Neural progenitor cell (in vitro differentiated cells): ENCODE results near the gene SNF8. TPM values are rescaled to one million over a fixed set of nuclear protein-coding genes. Genes with fewer than 3 reads are reported as not detected.
A peak's percentile ranks its signal among the peaks of the same experiment; 100 is the strongest.

Source experiments
- DNase-seq: peaks from one replicate; pipeline ENCODE4 v3.0.0-alpha.2; 2016; ENCODE audit warnings: low spot score
- H2AFZ ChIP-seq: fragments of 200-600 bp; sonication (generic); replicated peaks from 2 replicates; pipeline ENCODE4 v1.6.1; 2016; ENCODE audit warnings: antibody characterized with exemption
- H3F3A ChIP-seq: fragments of 200-600 bp; sonication (generic); 2 replicates; pipeline ENCODE4 v1.6.1; 2016; ENCODE audit warnings: antibody characterized with exemption, low read depth
- H3K27ac ChIP-seq: fragments of 200-600 bp; sonication (generic); 2 replicates; pipeline ENCODE4 v1.5.1; 2016; ENCODE audit warnings: mild to moderate bottlenecking
- H3K27me3 ChIP-seq: fragments of 200-600 bp; sonication (generic); 2 replicates; pipeline ENCODE4 v1.6.1; 2016; ENCODE audit warnings: mild to moderate bottlenecking, moderate library complexity
- H3K36me3 ChIP-seq: fragments of 200-600 bp; sonication (generic); 2 replicates; pipeline ENCODE4 v1.5.1; 2016
- H3K4me1 ChIP-seq: fragments of 200-600 bp; sonication (generic); 2 replicates; pipeline ENCODE4 v1.6.1; 2016; ENCODE audit warnings: mixed run types
- H3K4me2 ChIP-seq: fragments of 200-600 bp; sonication (generic); 2 replicates; pipeline ENCODE4 v1.6.1; 2016
- H3K4me3 ChIP-seq: fragments of 200-600 bp; sonication (generic); 2 replicates; pipeline ENCODE4 v1.5.1; 2016
- H3K79me2 ChIP-seq: fragments of 200-600 bp; sonication (generic); 2 replicates; pipeline ENCODE4 v1.6.1; 2016; ENCODE audit warnings: low read depth
- H3K9ac ChIP-seq: fragments of 200-600 bp; sonication (generic); 2 replicates; pipeline ENCODE4 v1.6.1; 2016
- H3K9me3 ChIP-seq: fragments of 200-600 bp; sonication (generic); 2 replicates; pipeline ENCODE4 v1.5.1; 2016; ENCODE audit warnings: low read depth
- H4K20me1 ChIP-seq: fragments of 200-600 bp; sonication (generic); 2 replicates; pipeline ENCODE4 v1.6.1; 2016; ENCODE audit warnings: low read depth
- H3K27ac Mint-ChIP-seq: 3 replicates; pipeline ENCODE4 v1.8.0; 2021; ENCODE audit warnings: mixed read lengths
- H3K27me3 Mint-ChIP-seq: 2 replicates; pipeline ENCODE4 v1.8.0; 2022; ENCODE audit warnings: low read depth, mild to moderate bottlenecking, inconsistent platforms, moderate library complexity, mixed read lengths; ENCODE audit not compliant: insufficient read depth
- H3K36me3 Mint-ChIP-seq: 3 replicates; pipeline ENCODE4 v1.8.0; 2021; ENCODE audit warnings: mixed read lengths
- H3K4me1 Mint-ChIP-seq: 3 replicates; pipeline ENCODE4 v1.8.0; 2021; ENCODE audit warnings: mixed read lengths
- H3K4me3 Mint-ChIP-seq: 3 replicates; pipeline ENCODE4 v1.8.0; 2021; ENCODE audit warnings: mild to moderate bottlenecking, moderate library complexity, mixed read lengths
- H3K9me3 Mint-ChIP-seq: 3 replicates; pipeline ENCODE4 v1.8.0; 2020; ENCODE audit warnings: mixed read lengths
- EZH2 ChIP-seq: fragments of 200-600 bp; sonication (generic); IDR thresholded peaks from 2 replicates; pipeline ENCODE4 v1.6.1; 2017; ENCODE audit warnings: antibody characterized with exemption, mild to moderate bottlenecking, moderate library complexity
- EZH2phosphoT487 ChIP-seq: fragments of 200-600 bp; sonication (generic); IDR thresholded peaks from 2 replicates; pipeline ENCODE4 v1.6.1; 2017; ENCODE audit warnings: antibody characterized with exemption
- total RNA-seq: library from RNA; depleted of rRNA; stranded (reverse); fragments of >200 nt; gene quantifications from 2 replicates; pipeline ENCODE4 v1.2.3, GENCODE V29; 2015; ENCODE audit warnings: low replicate concordance
- TF ChIP-seq, protein P1 (sequence below): fragments of 200-600 bp; sonication (generic); IDR thresholded peaks from 2 replicates; pipeline ENCODE4 v1.5.1; 2017; ENCODE audit warnings: antibody characterized with exemption, mild to moderate bottlenecking

The SNF8 gene
- total RNA-seq, 1 donor from 2014 or later: 103 TPM

DNA sequence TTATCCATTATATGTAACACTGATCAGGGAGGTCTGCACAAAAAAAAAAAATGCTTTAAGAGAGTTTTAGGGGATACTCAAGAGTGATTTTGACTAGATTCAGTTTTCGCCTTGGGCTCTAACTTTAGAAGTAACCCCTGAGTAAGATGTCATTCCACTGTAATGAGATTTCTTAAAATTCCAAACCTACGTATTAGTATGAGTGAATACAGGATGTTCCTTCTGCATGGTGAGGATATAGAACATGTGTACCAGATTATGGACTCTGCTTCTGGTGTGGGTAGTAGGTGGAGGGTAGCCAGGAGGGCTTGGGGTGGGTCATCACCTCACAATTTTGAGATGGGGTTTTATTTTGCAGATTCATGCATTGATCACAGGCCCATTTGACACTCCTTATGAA, 32.2 kb downstream of the SNF8 start:
- Mint-ChIP-seq H3K9me3 (no peaks in the 10 kb centered on the region), H3K4me1 (peaks cover 34% of the 10 kb centered on the region), H3K27me3 (peaks cover 5% of the 10 kb centered on the region), H3K27ac (no peak overlapping the region), H3K36me3 (peaks cover 44% of the 10 kb centered on the region), H3K4me3 (no peak overlapping the region)
- no peak overlapping the region for H3K27ac ChIP-seq
- peaks cover 73% of the 10 kb centered on the region for H4K20me1 ChIP-seq
- no peak overlapping the region for H3K4me2 ChIP-seq
- no peaks in the 10 kb centered on the region for H3K9me3 ChIP-seq
- H3K4me3 ChIP-seq: no peak overlapping the region
- H3K27me3 ChIP-seq: no peaks in the 10 kb centered on the region
- H3F3A ChIP-seq: peaks cover 17% of the 10 kb centered on the region
- peaks cover 14% of the 10 kb centered on the region for H3K4me1 ChIP-seq
- H2AFZ ChIP-seq: no peak overlapping the region
- no peak for DNase-seq
- no peak overlapping the region for H3K9ac ChIP-seq
- H3K79me2 ChIP-seq: peaks cover 91% of the 10 kb centered on the region
- no peak for TF ChIP-seq EZH2
- TF ChIP-seq, protein P1, sequence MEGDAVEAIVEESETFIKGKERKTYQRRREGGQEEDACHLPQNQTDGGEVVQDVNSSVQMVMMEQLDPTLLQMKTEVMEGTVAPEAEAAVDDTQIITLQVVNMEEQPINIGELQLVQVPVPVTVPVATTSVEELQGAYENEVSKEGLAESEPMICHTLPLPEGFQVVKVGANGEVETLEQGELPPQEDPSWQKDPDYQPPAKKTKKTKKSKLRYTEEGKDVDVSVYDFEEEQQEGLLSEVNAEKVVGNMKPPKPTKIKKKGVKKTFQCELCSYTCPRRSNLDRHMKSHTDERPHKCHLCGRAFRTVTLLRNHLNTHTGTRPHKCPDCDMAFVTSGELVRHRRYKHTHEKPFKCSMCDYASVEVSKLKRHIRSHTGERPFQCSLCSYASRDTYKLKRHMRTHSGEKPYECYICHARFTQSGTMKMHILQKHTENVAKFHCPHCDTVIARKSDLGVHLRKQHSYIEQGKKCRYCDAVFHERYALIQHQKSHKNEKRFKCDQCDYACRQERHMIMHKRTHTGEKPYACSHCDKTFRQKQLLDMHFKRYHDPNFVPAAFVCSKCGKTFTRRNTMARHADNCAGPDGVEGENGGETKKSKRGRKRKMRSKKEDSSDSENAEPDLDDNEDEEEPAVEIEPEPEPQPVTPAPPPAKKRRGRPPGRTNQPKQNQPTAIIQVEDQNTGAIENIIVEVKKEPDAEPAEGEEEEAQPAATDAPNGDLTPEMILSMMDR: no peak
- TF ChIP-seq EZH2phosphoT487: no peak
- no peaks in the 10 kb centered on the region for H3K36me3 ChIP-seq

DNA sequence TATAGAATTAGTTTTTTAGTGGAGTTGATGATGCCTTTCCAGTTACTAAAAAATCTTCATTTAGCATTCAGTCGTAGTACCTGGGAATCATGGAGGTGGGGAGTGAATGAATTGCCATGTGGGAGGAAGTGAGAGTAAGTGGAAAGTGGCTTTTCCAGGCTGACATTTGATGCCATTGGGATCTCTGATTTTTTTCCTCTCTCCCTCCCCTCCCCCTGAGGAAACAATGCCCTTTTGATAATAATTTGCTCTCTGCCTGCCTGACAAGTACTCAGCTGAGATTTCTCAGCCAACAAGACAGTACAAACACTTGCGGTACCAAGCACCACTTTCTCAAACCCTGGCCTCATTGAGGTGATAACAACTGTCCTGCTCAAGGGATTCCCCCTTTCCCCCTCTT, 34.3 kb downstream of the SNF8 start:
- H3K79me2 ChIP-seq: peaks cover 88% of the 10 kb centered on the region
- no peak overlapping the region for H3K9ac ChIP-seq
- Mint-ChIP-seq H3K36me3 (peaks cover 35% of the 10 kb centered on the region), H3K4me1 (peaks cover 34% of the 10 kb centered on the region), H3K9me3 (no peaks in the 10 kb centered on the region), H3K27me3 (peaks cover 6% of the 10 kb centered on the region), H3K27ac (no peak overlapping the region), H3K4me3 (peak overlapping the region; percentile 98)
- H3F3A ChIP-seq: peaks cover 24% of the 10 kb centered on the region
- H4K20me1 ChIP-seq: peaks cover 63% of the 10 kb centered on the region
- H3K9me3 ChIP-seq: no peaks in the 10 kb centered on the region
- H3K36me3 ChIP-seq: no peaks in the 10 kb centered on the region
- no peak overlapping the region for H3K27ac ChIP-seq
- H3K4me2 ChIP-seq: peak overlapping the region; percentile 97
- H3K4me1 ChIP-seq: peaks cover 14% of the 10 kb centered on the region
- no peak for TF ChIP-seq EZH2
- no peak for TF ChIP-seq EZH2phosphoT487
- TF ChIP-seq, protein P1: no peak
- peak overlapping the region; percentile 90 for H3K4me3 ChIP-seq
- H2AFZ ChIP-seq: no peak overlapping the region
- no peak for DNase-seq
- H3K27me3 ChIP-seq: no peaks in the 10 kb centered on the region

GRCh38 chr17:48909783-48910182, 34.9 kb downstream of the SNF8 start:
- peak overlapping the region; percentile 48 for H3K27ac Mint-ChIP-seq

More at GRCh38 chr17:48909783-48910182, 34.9 kb downstream of the SNF8 start:
- Histone ChIP-seq H3K36me3 (no peaks in the 10 kb centered on the region), H4K20me1 (peaks cover 57% of the 10 kb centered on the region), H3K27me3 (no peaks in the 10 kb centered on the region), H3F3A (peaks cover 24% of the 10 kb centered on the region), H3K9me3 (no peaks in the 10 kb centered on the region), H3K79me2 (peaks cover 82% of the 10 kb centered on the region), H3K4me3 (peak overlapping the region; percentile 90), H3K27ac (no peak overlapping the region), H3K9ac (peak overlapping the region; percentile 79), H3K4me2 (peak overlapping the region; percentile 97), H2AFZ (no peak overlapping the region), H3K4me1 (peaks cover 14% of the 10 kb centered on the region)
- Mint-ChIP-seq H3K27me3 (peaks cover 6% of the 10 kb centered on the region), H3K4me1 (peaks cover 34% of the 10 kb centered on the region), H3K4me3 (peak overlapping the region; percentile 98), H3K9me3 (no peaks in the 10 kb centered on the region), H3K36me3 (peaks cover 35% of the 10 kb centered on the region)
- no peak for DNase-seq
- TF ChIP-seq, protein P1: no peak
- TF ChIP-seq EZH2: no peak
